GM21515 (cell line): Measurements from ENCODE around the gene NEGR1.

Source experiments
- ATAC-seq: cut with Tn5 transposase; IDR thresholded peaks from one replicate; pipeline ENCODE4 v1.9.1; 2021; ENCODE audit not compliant: unreplicated experiment

NEGR1 gene

DNA sequence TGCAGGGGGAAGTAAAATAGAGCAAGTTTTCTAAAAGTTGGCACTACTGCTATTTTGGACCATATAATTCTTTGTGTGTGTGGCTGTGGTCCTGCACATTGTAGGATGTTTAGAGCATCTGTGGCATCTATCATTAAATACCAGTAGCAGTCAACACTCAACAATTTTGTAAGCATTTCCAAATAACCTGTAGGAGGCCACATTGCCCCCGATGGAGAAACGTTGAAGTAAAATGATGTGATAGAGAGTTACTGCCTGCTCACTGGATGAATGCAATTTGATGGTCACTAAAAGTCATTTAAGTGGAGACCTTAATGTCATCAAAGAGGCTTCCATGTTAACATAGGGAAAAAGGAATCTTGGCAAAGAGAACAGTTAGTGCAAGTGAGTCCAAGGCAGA lies 560.8 kb downstream of the NEGR1 start:
- no peak for ATAC-seq

DNA sequence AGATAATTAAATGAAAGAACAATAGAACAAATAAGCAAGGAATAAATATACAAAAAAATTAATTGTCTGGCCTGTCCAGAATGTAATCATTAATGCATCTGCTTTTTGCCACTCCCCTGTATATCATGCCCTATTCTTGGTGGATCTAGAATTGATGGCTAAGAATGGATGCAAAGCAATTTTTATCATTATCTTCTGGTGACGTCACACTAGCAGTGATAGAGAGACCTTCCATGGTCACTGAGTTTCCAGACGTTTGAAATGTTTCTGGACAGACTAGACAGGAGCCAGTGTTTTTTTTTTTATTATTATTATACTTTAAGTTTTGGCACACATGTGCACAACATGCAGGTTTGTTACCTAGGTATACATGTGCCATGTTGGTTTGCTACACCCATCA lies 563.0 kb downstream of the NEGR1 start:
- no peak for ATAC-seq

DNA sequence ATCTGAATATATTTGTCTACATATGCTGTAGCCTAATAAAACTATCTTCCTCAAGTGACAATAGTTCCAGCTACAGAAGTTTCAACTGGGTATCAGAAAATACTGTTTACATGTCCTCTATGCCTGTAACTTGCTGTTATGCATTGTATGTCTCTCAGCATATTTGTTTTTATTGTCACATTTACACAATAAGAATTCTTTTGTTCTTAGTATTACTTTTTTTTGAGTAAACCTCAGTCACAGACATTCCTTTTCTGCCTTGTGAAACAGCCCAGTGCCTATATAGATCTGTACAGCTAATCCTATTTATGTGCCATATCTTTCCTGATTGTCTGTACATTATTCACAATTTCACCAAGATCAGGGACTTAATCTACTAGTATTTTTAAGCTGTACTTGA lies 565.2 kb downstream of the NEGR1 start:
- no peak for ATAC-seq

DNA sequence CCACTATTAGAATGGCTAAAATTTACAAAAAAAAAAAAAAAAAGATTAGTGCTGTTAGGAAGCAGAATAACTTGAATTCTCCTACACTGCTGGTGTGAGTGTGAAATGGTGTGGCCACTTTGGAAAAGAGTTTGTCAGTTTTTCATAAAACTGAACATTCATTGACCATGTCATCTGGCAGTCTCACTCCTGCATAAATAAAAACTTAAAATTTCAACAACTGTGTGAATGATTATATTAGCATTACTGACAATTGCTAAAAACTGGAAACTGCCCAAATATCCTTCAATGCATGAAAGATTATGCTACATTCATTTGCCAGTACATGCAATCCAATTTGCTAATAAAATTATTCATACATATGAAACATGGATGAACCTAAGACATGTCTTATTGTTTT lies 570.9 kb downstream of the NEGR1 start:
- ATAC-seq: no peak

DNA sequence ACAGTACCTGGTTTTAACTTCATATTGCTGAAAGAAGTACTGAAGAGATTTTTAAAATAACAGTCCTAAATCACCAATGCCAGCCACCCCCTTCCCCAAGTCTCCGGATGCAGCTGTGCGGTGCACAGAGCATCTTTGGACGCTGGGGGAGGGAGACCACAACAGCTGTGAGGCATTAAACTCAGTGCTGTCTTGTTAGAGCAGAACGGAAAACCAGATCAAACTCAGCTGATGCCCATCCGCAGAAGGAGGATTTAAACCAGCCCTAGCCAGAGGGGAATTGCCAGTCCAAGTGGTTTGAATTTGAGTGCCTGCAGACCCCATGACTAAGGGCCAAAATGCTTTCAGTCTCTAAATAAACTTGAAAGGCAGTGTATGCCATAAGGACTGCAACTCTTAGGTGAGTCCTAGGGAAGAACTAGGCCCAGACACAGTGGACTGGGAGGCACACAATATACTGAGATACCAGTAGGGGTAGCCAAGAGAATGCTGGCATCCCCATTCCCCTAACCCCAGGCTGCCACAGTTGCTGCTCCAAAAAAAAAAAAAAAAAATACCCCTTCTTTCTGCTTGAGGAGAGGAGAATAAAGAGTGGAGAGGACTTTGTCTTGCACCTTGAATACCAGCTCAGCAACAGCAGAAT lies 576.2 kb downstream of the NEGR1 start:
- ATAC-seq: no peak

DNA sequence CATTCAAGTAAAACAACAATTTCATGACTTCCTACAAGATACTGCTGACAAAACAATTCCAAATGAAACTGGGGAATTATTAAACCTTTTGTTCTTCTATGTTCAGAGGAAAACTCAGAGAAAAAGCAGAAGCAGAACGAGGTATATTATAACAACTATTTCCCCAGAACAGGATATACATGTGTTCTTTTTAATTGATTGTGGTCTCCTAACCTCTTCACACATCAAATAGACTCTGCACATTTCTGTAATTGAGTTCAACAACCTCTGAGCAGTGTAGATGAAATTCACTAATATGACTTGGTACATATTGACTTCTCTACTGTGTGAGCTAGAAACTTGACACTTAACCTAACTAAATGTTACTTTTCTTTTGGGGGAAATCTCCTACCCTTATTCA lies 584.2 kb downstream of the NEGR1 start:
- ATAC-seq: no peak

DNA sequence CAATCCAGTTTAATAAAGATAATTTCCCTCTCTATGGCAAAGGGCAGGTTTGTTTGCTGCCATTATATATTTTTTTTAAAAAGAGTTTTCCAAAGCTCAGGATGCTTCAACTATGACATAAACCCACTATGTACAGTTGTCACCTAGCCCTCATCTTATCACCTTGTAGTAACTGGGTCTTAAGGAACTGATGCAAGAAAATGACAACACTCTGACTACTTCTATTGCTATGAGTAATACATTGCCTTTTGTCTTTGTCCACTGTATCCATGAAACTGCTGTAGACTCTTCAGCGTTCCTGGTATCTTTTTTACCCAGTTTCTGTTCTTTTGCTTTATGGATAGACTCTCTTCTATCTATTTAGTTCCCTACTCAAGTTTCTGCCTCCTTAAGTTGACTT lies 586.5 kb downstream of the NEGR1 start:
- ATAC-seq: no peak

DNA sequence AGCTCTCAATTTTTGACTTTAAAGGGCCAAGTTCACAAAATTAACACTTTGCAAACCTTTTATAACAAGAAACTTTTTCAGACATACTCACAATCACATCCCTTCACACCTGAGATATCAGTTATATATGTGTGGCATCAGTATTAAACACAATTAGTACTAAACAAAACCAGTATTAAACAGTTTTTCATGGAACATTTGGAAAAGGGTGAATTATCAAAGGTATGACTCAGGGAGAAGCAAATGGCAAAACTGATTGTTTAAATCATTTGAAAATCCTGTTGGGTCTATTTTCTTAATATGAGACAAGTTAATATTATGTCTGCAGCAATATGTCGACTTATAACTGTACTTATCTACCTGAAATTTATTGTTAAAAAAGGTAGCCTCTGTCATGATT lies 587.3 kb downstream of the NEGR1 start:
- no peak for ATAC-seq

DNA sequence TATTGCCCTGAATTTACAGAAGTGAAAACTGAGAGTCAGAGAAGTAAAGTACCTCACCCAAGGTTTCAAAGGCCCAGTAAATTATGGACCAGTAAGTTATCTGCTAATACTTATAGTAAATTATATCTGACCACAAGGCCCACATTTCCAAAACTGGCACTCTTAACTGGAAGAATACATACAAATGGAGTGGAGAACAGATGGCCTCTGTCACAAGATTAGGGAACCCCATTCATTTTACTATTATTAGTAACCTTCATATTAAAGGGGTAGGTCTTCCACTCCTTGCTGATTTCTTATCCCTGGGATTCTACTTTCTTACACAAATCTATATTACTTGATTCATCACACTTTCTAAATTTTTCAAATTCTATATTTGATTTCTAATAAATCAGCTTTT lies 588.8 kb downstream of the NEGR1 start:
- no peak for ATAC-seq

DNA sequence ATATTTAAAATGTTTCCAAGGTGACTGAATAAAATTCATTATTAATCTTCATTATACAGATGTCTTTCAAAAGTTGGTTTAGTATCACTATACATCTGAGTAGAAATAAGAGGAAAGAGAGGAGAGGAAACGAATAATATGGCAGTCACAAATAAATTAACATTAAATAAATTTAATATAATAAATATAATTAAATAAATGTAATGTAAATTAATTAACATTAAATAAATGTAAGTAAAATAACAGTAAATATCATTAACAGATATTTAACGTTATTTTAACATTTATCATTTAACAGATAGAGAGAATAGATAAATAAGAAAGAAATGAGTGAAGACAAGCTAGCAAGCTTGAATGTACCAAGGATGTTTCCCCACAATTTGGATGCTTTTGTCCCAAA lies 592.7 kb downstream of the NEGR1 start:
- no peak for ATAC-seq

DNA sequence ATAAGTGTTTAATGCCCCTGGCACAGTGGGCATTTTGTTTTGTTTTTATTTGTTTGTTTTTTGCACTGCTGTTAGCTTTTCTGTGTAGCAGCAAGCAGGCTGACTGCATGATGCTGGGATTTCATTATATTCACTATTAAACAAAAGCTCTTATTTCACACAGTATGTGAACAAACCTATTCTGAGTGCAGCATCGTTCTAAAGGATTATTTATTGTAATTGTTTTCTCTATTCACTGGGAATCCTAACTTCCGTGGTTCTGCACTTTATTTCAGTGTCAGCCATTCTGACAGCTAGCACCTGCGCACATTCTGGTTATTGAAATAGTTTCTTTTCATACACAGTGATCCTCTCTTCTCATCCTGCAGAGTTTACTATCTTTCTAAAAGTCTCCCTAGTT lies 595.0 kb downstream of the NEGR1 start:
- no peak for ATAC-seq

DNA sequence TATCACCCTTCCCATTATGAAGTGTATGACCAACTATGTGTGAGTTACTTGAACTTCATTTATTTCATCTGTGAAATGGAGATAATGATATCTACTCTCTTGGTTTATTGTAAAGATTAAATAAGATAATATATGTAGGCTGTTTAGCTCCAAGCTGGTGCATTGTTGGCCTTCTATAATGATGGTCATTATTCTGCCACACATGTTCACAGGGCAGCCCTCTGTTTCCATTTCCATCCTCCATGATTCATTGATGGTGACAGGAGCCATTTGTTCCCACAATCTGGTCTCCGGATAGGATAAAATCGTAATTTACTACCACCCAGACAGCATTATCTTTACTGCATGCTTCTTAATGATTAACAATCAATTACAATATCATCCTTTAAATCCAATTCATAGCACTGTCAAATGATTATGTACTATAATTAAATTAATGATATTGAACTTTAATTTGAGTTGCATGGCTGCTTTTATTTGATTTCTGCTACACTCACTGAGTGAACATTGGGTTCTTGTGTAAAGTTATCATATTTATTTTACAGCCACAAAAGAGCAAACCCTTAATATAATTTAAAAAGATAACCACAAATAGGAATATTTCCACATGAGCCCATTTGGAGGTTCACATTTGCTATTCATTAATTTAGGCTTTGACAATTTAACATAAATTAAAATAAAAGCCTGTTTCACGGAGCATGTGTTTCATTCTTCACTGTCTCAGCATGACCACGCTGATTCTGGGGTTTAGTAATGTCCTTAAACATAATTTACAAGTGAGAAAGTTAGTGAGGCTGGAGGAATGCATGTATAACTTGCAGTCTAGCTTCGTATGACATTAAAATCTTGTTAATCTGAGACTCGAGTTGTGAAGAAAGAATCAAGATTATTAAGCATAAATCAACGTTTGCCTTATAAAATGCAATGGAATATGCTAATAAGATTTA lies 605.1 kb downstream of the NEGR1 start:
- no peak for ATAC-seq

DNA sequence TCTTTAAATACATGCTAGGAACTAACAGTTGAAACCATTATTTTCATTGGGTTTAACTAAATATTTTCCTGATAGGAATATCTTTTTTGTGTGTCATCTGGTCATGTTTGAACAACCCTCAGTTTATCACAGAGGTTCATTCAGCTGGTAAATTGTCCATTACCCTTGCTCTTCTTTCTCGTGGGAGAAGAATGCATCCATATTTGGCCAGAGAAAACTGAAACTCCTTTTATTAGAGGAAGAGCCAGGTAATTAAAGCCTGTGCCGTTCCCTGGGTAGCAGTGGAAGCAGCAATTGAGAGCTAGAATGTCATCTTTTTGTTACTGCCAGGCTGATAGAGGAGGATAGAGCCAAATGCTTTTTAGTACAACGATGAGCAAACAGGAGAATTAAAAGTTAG lies 614.3 kb downstream of the NEGR1 start:
- no peak for ATAC-seq

DNA sequence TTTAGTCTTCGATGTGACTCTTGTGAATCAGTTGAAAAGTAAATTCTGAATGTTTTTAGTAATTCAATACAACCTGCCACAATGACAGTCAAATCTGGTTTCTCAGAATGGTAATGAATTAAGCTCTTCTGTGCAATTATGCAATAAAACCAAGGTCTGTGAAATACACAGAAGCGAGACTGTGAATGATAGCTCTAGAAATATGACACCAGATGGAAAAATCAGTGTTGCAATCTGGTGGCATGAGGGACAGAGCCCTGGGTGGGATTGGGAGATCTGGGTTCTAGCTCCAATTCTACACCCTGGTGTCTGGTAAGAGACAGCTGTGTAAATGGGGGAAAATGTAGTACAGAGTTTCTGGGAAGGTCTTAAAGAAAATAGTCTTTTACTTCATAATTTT lies 615.1 kb downstream of the NEGR1 start:
- no peak for ATAC-seq

DNA sequence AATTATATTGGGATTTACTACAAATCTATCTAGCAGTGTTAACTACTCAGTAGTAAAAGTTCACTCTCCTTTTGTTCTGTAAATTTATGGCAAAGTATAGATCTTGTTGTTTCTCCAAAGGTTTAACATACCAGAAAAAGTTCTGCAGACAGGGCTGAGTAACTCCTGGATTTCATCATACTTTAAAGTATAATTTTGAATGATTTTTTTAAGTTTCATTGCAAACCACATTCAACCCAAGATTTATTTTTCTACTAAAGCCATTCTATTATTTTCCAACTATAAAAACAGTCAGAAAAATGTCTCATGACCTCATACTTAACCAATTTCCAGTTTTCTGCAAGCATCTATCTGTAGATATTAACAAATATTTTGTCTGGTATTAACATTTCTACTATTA lies 615.7 kb downstream of the NEGR1 start:
- no peak for ATAC-seq

DNA sequence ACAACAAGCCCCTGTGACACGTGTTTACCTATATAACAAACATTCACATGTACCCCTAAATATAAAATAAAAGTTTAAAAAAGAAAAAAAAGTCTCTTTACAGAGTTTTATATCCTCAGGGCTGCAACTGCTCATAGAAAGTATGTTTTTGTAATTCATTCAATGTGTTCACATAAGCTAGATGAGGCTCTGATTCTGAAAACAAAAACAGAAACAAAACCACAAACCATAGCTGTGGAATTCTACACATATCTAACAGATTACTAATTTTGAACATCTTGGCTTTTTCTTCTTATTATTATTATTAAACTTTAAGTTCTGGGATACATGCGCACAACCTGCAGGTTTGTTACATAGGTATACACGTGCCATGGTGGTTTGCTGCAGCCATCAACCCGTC lies 621.9 kb downstream of the NEGR1 start:
- ATAC-seq: no peak

DNA sequence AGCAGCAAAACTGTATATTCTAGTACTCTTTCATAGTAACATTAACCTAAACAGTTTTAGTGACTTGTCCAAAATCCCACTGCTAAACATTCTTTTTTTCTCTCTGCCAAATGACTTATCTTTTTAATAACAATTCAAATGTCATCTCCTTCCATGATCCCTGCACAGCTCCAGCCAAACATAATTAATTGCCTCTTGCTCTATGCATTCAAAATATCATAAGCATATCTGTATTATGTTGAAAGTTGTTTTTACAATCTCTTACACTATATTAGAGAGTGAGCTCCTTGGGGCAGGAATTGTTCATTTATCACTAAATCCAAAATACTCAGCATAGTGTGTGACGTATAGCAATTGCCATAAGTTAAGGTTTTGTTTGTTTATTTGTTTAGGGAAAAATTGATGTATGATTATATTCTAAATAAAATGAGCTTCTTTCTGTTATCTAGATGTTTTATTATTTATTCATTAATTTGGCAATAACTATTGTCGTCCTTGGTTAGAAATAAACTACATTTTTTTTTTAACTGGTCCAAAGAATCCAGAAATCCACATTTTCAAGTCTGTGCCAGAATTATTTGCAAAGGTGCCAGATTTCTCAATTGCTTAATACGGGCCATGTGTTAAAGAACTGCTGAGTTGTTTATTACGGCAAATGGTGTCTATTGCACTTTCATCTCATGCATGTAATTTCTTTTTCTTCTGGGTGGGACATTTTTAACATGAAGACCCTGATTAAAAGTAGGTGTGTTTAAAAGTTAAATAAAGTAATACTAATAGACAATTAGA lies 624.3 kb downstream of the NEGR1 start:
- no peak for ATAC-seq

DNA sequence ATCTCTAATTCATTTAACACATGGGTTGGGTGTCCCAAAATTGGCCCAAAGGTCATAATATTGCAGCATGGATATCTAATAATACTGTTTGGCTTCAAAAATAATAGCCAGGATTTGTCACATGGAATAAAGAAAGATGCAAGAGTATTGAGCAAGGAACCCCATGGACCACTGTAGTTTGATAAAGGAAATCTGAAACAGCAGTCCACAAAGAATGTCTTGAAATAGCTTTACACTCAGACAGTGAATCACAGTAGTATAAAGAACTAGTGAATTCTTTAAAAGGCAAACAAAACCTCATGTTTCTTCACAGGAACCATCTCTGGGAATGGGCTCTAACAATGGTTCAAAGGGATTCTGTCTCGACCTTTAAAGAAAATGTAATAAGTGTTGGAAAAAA lies 625.4 kb downstream of the NEGR1 start:
- ATAC-seq: no peak

DNA sequence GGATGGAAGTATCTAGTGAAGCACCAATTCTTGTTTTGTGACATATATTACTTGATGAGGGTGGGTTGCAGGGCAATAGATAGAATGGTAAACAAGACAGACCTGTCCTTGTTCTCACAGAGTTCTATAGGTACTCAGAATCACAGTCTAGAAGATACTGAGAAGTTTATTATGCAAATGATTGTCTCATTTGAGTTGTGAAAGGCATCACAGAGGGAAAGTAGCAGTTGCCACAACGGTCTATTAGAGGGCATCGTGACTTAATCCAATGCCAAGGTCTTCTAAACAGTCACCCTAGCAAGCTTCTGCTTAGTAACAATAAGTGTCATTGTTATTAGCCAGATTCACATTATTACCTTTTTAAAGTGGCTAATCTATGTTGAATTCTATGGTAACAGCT lies 626.7 kb downstream of the NEGR1 start:
- ATAC-seq: no peak

DNA sequence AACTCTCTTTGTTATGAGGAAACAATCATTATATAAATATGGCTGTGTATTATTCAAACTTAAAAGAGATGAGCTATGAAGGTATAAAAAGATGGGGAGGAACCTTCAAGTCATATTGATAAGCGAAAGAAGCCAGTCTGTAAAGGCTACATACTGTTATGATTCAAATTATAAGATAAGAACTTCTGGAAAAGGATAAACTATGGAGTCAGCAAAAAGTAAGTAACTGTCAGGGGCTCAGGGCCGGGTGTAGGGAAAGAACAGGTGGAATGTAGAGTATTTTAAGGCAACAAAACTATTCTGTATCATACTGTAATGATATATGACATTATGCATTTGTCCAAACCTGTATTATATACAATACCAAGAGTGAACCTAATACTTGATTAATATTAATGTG lies 628.4 kb downstream of the NEGR1 start:
- no peak for ATAC-seq

DNA sequence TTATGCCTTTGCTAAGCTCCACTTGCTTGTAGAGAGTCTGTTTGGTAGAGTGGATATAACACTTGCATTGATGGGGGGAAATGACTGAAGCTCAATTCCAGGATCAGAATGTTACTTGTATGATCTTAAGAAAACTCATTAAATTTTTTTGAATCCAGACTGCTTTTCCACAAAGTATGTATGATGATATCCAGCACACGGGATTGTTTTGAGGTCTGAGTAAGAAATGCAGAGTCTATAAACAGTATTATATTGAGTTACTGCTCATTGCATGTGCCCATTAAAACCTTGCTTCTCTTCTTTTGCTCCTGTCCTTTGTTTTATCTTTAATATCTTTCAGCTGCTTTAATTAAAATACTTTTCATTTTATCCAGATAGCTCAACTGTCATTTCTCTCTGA lies 631.1 kb downstream of the NEGR1 start:
- no peak for ATAC-seq

DNA sequence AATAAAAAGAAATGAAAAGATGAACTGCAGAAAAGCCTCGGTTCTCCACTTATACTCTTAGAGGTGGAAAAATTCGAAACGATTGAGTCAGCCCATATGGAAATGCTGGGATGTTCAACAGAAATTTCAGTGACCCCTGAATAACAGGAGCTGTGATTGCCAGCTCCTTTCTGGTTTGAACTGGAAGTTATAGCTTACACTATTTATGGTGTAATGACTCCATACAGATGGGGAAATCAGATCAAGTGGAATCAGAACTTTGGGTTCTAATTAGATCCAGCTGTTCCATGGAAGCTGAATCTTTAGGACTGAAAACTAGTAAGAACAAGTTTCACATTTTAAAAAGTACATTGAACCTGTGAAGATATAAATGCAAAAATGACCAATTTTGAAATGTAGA lies 632.2 kb downstream of the NEGR1 start:
- no peak for ATAC-seq
